GM19099 (cell line): ENCODE data around the gene LONRF2.

Source experiments
- POLR2A ChIP-seq: IDR thresholded peaks from 3 replicates; pipeline ENCODE4 v1.6.1; 2011; ENCODE audit warnings: low read depth; ENCODE audit not compliant: insufficient read length; ENCODE audit errors: extremely low read depth

LONRF2 gene

GRCh38 chr2:100309973-100310719 is 12.2 kb downstream of the LONRF2 start:
- no peak for TF ChIP-seq POLR2A

DNA sequence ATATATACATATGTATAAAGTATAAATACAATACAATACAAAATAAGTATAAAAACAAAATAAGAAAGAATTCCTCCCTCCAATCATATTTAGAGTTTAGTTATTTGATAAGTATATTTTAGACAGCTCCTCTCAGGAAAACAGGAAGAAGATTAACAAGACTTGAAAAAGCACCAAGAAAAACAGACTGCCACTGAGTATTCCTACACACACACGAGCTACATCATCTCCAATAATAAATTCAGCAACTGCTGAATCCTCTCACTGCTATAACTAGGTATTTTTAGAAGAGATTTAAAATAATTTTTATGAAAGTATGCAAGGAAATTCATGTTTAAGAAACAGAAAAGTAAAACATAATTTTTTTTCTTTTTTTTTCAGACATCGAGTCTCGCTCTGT is 13.0 kb downstream of the LONRF2 start:
- no peak for TF ChIP-seq POLR2A

- TF ChIP-seq POLR2A, result no peak
Measured at GRCh38 chr2:100303744-100304143, 18.6 kb downstream of the LONRF2 start.

- TF ChIP-seq POLR2A, result no peak
Measured at GRCh38 chr2:100302585-100302892, 19.8 kb downstream of the LONRF2 start.

DNA sequence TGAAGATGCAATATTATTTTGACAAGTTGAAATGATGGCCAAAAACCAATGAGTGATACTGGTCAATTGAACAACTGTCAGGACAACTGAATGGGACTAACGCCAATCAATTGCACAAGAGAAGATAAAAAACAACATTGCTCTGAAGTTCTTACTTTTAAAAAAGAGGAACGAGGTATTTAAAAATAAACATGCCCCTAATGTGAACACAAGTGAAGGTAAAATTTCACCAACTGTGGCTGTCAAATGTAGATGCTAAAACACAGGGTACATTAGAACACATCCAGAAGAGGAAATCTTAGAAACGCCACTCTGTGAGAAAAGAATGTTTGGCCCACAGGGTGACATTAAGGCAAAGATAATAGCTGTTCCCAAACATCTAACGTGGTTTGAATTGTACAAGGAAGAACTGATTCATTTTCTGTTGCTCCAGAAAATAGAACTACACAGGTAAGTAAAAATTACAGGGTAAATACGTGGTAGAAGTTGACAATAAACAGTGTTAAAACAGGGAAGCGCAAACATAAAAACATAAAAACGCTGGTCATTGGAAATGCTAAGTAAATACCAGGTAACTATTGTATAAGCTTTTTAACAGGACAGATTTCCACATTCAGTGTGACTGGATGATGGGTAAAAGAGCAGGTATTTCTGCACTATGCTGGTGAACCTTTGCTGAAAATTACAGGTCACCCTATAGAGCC is 20.3 kb downstream of the LONRF2 start:
- TF ChIP-seq POLR2A, result no peak

- TF ChIP-seq POLR2A, result no peak
Measured at GRCh38 chr2:100299548-100299947, 22.8 kb downstream of the LONRF2 start.

DNA sequence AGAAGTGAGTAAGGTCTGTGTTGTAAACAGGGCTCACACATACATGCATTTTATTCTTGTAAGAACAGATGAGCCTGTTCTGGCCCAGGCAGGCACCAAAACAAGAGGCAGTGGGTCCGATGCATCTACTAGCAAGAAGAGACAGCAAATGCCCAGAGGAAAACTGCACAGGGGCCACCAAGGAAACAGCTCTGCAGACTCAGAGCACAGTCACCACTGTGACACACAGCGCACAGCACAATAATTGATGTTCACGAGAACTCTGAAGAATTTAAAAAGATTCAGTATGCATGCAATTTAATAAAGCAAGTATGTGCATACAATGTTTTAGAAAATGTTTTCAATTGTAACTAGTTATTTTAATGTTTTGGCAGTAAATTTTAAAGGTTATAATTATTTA is 24.8 kb downstream of the LONRF2 start:
- TF ChIP-seq POLR2A, result no peak

DNA sequence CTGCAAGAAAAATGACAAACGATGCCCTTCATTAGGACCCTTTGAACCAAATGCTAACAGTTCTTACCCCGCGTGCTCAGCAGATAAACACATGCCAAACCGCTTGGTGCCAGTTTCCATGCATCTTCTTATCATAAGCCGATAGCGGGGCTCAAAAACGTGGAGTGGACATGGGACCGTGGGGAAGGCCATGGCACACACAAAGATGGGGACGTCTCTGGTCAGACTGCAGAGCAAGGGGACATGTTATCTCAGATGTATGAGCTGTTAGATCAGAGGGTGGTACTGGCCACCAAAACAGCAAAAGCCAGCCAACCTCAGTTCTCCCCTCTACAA is 28.2 kb downstream of the LONRF2 start:
- TF ChIP-seq POLR2A, result no peak

DNA sequence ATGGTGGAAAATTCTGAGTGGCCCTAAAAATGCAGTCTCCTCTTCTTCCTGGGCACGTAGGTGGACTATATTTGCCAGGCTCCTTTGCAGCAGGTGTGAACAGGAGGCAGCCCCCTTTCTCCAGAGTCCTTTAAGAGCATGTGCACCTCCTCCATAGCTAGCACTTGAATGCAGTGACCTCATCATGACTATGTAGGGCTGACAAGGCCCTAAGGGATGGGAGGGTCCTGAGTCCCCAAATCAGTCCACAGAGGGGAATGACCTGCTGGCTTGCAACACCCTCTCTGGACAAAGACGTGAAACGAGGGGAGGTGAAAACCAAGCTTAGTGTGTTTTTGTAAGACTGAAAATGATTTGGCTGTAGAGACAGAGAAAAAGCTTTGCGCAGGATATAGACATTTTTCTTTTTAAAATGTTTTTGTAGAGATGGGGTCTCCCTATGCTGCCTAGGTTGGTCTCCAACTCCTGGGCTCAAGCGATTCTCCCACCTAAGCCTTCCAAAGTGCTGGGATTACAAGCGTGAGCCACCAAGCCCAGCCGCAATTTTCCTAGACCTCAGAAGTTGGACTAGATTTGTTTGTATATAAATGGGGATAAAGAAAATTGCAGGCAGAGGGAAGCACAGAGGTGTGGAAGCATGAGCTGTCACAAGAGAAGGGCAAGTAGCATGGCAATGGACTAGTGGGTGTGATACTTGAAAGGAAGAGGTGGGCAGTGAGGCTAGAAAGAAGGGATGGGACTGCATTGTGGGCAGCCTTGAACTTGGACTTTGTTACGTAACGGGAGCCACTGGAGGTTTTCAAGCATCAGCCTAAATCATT is 28.8 kb downstream of the LONRF2 start:
- no peak for TF ChIP-seq POLR2A

DNA sequence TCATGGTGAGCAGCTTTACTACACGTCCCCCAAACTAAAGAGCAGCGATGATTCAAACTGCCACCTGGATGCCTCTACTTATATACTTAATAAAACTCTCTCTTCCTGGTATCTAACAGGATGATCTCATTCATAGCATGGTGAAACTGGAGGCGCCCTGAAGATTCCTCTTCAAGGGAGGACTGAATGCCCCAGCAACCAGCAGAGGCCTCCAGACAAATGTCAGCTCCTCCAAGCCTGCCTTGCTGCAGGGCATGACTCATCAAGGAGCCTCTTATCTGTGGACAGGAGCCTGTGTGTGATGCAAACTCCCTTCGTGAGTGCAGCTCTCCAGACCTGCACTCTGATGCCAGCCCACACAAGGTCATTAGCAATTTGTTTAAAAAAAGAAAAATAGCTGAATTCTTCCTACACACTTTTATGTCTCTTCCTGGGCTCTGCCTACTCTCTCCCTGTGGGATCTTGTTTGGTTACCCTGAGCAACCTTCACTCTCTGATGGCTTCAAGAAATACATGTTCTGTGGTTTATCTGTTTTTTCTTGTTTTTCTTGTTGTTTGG is 30.2 kb downstream of the LONRF2 start:
- no peak for TF ChIP-seq POLR2A

DNA sequence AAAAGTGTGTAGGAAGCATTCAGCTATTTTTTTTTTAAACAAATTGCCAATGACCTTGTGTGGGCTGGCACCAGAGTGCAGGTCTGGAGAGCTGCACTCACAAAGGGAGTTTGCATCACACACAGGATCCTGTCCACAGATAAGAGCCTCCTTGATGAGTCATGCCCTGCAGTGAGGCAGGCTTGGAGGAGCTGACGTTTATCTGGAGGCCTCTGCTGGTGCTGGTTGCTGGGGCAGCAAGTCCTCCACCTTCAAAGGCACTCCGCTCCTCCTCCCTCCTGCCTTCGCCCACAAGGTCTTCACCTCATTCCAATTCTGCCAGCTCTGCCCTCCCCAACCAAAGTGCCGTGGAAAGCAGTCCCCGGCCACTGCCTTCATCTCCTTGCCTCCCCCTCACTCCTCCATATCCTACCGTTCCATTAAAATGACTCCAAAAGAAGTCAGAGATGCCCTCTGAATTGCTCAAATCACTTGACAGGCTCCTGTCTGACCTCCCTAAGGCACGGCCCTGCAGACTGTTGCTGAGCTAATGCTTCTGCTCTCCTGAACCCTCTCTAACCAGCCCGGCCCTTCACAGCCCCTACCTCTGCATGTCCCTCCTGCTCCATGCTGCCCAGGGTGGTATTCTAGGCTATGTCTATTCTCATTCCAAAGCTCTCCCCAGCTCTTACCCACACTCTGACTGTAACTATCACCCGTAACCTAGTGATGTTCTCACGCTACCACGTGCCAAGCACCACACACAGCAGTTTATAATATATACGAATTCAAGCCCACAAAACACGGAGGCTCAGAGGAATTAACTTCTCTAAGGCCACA is 30.9 kb downstream of the LONRF2 start:
- no peak for TF ChIP-seq POLR2A

- no peak for TF ChIP-seq POLR2A
Measured at GRCh38 chr2:100290718-100291151, 31.6 kb downstream of the LONRF2 start.

- TF ChIP-seq POLR2A, result no peak
Measured at GRCh38 chr2:100289020-100289419, 33.3 kb downstream of the LONRF2 start.

GRCh38 chr2:100286318-100286717 is 36.0 kb downstream of the LONRF2 start:
- no peak for TF ChIP-seq POLR2A

- TF ChIP-seq POLR2A, result no peak
Measured at GRCh38 chr2:100285691-100286090, 36.6 kb downstream of the LONRF2 start.
